CD14-positive monocyte (primary cell): ENCODE measurements around the gene SLC16A7. TPM values are rescaled to one million over a fixed set of nuclear protein-coding genes. Genes with fewer than 3 reads are reported as not detected.

Source experiments
- DNase-seq, 3 donors: peaks; one replicate each; pipeline ENCODE4 v3.0.0-alpha.2; 2011 to 2022
- H2AFZ ChIP-seq: 2 replicates; pipeline ENCODE4 v1.6.0; 2012; ENCODE audit warnings: mild to moderate bottlenecking, low read depth, low read length, inconsistent platforms; ENCODE audit not compliant: insufficient read depth, poor library complexity, severe bottlenecking
- H3K27ac ChIP-seq, 2 donors: 1 replicate in 1 of 2; 2 replicates in 1 of 2; pipeline ENCODE4 v1.5.1; 2012 to 2013; ENCODE audit warnings: low read length in 2 of 2, control low read depth in 1 of 2, inconsistent platforms in 1 of 2, low read depth in 1 of 2, mild to moderate bottlenecking in 1 of 2
- H3K27me3 ChIP-seq, 2 donors: one replicate each; pipeline versions ENCODE4 v1.6.0 to v1.6.1; 2011 to 2013; ENCODE audit warnings: low read length in 2 of 2; ENCODE audit not compliant: control insufficient read depth in 2 of 2, insufficient read depth in 2 of 2
- H3K36me3 ChIP-seq, 2 donors: replicated peaks in 1 of 2; 1 replicate in 1 of 2; 2 replicates in 1 of 2; pipeline versions ENCODE4 v1.5.1 to v1.6.1; 2012 to 2013; ENCODE audit warnings: low read length in 2 of 2, control low read depth in 1 of 2, inconsistent platforms in 1 of 2, mild to moderate bottlenecking in 1 of 2; ENCODE audit not compliant: insufficient read depth in 2 of 2, control insufficient read depth in 1 of 2
- H3K4me1 ChIP-seq, 2 donors: 1 replicate in 1 of 2; 2 replicates in 1 of 2; pipeline versions ENCODE4 v1.5.1 to v1.6.1; 2012 to 2013; ENCODE audit warnings: low read length in 2 of 2, control low read depth in 1 of 2, inconsistent platforms in 1 of 2, mild to moderate bottlenecking in 1 of 2, moderate library complexity in 1 of 2; ENCODE audit not compliant: insufficient read depth in 2 of 2, control insufficient read depth in 1 of 2
- H3K4me2 ChIP-seq: replicated peaks from 2 replicates; pipeline ENCODE3; 2012; ENCODE audit warnings: low read length, moderate library complexity, mild to moderate bottlenecking; ENCODE audit not compliant: poor library complexity, severe bottlenecking; ENCODE audit errors: extremely low read depth
- H3K4me3 ChIP-seq, 3 experiments: fragments of 200-600 bp in 1 of 3; sonication (generic) in 1 of 3; replicated peaks in 1 of 3; 1 replicate in 2 of 3; 2 replicates in 1 of 3; pipeline ENCODE4 v1.5.1; 2011 to 2013; ENCODE audit warnings: low read length in 3 of 3, mild to moderate bottlenecking in 3 of 3, control low read depth in 2 of 3, low read depth in 2 of 3, inconsistent platforms in 1 of 3, moderate library complexity in 1 of 3
- H3K79me2 ChIP-seq: 2 replicates; pipeline ENCODE4 v1.6.0; 2012; ENCODE audit warnings: mild to moderate bottlenecking, control low read depth, inconsistent platforms, low read length, moderate library complexity; ENCODE audit not compliant: insufficient read depth
- H3K9ac ChIP-seq: 2 replicates; pipeline ENCODE4 v1.6.0; 2017; ENCODE audit warnings: low read length, mild to moderate bottlenecking; ENCODE audit not compliant: insufficient read depth, poor library complexity, severe bottlenecking
- H3K9me3 ChIP-seq, 2 donors: replicated peaks in 1 of 2; 1 replicate in 1 of 2; 2 replicates in 1 of 2; pipeline versions ENCODE4 v1.5.1 to v1.6.1; 2012 to 2013; ENCODE audit warnings: low read length in 2 of 2, control low read depth in 1 of 2; ENCODE audit not compliant: control insufficient read depth in 1 of 2, insufficient read depth in 1 of 2
- H4K20me1 ChIP-seq: 2 replicates; pipeline ENCODE4 v1.6.0; 2012; ENCODE audit warnings: mild to moderate bottlenecking, low read length, control low read depth, moderate library complexity; ENCODE audit not compliant: insufficient read depth
- H3K27ac Mint-ChIP-seq, 7 donors: one replicate each; pipeline ENCODE4 v1.8.0; 2020; ENCODE audit warnings: mild to moderate bottlenecking in 7 of 7, mixed read lengths in 7 of 7, moderate library complexity in 6 of 7, inconsistent platforms in 2 of 7
- H3K27me3 Mint-ChIP-seq, 3 donors: one replicate each; pipeline ENCODE4 v1.8.0; 2021 to 2022; ENCODE audit warnings: low read depth in 3 of 3, mild to moderate bottlenecking in 3 of 3, mixed read lengths in 3 of 3, moderate library complexity in 3 of 3, inconsistent platforms in 1 of 3
- H3K36me3 Mint-ChIP-seq, 2 donors: one replicate each; pipeline ENCODE4 v1.8.0; 2020; ENCODE audit warnings: mixed read lengths in 2 of 2, inconsistent platforms in 1 of 2, mild to moderate bottlenecking in 1 of 2
- H3K4me1 Mint-ChIP-seq: one replicate; pipeline ENCODE4 v1.8.0; 2020; ENCODE audit warnings: mild to moderate bottlenecking, mixed read lengths
- H3K4me3 Mint-ChIP-seq, 2 donors: one replicate each; pipeline ENCODE4 v1.8.0; 2020; ENCODE audit warnings: mild to moderate bottlenecking in 2 of 2, mixed read lengths in 2 of 2, moderate library complexity in 1 of 2
- H3K9me3 Mint-ChIP-seq, 7 donors: one replicate each; pipeline ENCODE4 v1.8.0; 2020 to 2022; ENCODE audit warnings: mixed read lengths in 7 of 7, mild to moderate bottlenecking in 6 of 7, moderate library complexity in 6 of 7, inconsistent platforms in 2 of 7
- CTCF ChIP-seq: fragments of 200-600 bp; IDR thresholded peaks from one replicate; pipeline ENCODE4 v1.8.0; 2022; ENCODE audit warnings: antibody characterized with exemption, mild to moderate bottlenecking
- WGBS: methylation state at CpG from one replicate; pipeline ENCODE4 v1.1.5; 2013; ENCODE audit warnings: missing lambda C conversion rate; ENCODE audit not compliant: insufficient coverage; 5-methylcytosine and 5-hydroxymethylcytosine counted together
- intact Hi-C, 2 donors: fragments of 100-400 bp; cut with micrococcal nuclease; formaldehyde crosslinking; loops; one replicate each; pipeline versions ENCODE4 v1.15.0 to v1.15.1; 2023
- polyA plus RNA-seq, 3 donors: library from polyadenylated mRNA; depleted of rRNA in 1 of 3; unstranded in 2 of 3; stranded (reverse) in 1 of 3; fragments of 300-500 nt in 2 of 3; fragments of >200 nt in 1 of 3; fragmentation: Illumina TruSeq in 2 of 3; gene quantifications; 1 replicate in 2 of 3; 2 replicates in 1 of 3; pipeline ENCODE4 v1.2.3, GENCODE V29; 2012 to 2021

SLC16A7 gene
- polyA plus RNA-seq, 3 donors = 6.9 to 16.9 (median 11.8) TPM

- Histone ChIP-seq H3K4me1 (no peaks in the 10 kb centered on the region), H3K9me3 (no peaks in the 10 kb centered on the region), H3K27me3 (no peaks in the 10 kb centered on the region), H3K36me3 (no peaks in the 10 kb centered on the region), H3K79me2 (no peaks in the 10 kb centered on the region), H3K9ac (no peak overlapping the region), H3K4me3 (no peak overlapping the region), H3K4me2 (no peak overlapping the region), H3K27ac (no peak overlapping the region), H4K20me1 (no peaks in the 10 kb centered on the region), H2AFZ (no peak overlapping the region)
- Mint-ChIP-seq H3K27ac (no peak overlapping the region), H3K4me3 (no peak overlapping the region), H3K27me3 (no peaks in the 10 kb centered on the region), H3K4me1 (no peaks in the 10 kb centered on the region), H3K9me3 (peaks cover 0 to 4% (median 2%) of the 10 kb centered on the region in 7 donors), H3K36me3 (no peaks in the 10 kb centered on the region)
- intact Hi-C loops = no loop called here
- WGBS = no CpG with 5 or more reads among the region's 2 CpGs
- DNase-seq = no peak
- no peak for TF ChIP-seq CTCF
These were observed 224.8 kb downstream of the SLC16A7 start for GRCh38 chr12:59820594-59821011.

GRCh38 chr12:59823567-59823966 lies 227.7 kb downstream of the SLC16A7 start:
- no peak overlapping the region for H2AFZ ChIP-seq
- TF ChIP-seq CTCF = no peak
- no peaks in the 10 kb centered on the region for H3K36me3 ChIP-seq
- no peak for DNase-seq
- H3K4me1 ChIP-seq = no peaks in the 10 kb centered on the region
- H3K9me3 ChIP-seq = no peaks in the 10 kb centered on the region
- H3K4me1 Mint-ChIP-seq = no peaks in the 10 kb centered on the region
- no peak overlapping the region for H3K4me2 ChIP-seq
- no peaks in the 10 kb centered on the region for H3K36me3 Mint-ChIP-seq
- intact Hi-C loops = no loop called here
- no peaks in the 10 kb centered on the region for H3K27me3 Mint-ChIP-seq
- H3K27ac Mint-ChIP-seq = no peak overlapping the region
- no peak overlapping the region for H3K4me3 Mint-ChIP-seq
- H3K27me3 ChIP-seq = no peaks in the 10 kb centered on the region
- H3K9ac ChIP-seq = no peak overlapping the region
- no peaks in the 10 kb centered on the region for H3K9me3 Mint-ChIP-seq
- no peak overlapping the region for H3K4me3 ChIP-seq
- no peak overlapping the region for H3K27ac ChIP-seq
- H3K79me2 ChIP-seq = no peaks in the 10 kb centered on the region
- no peaks in the 10 kb centered on the region for H4K20me1 ChIP-seq
